Measurements from ENCODE around the gene ALOX12B.
A peak's percentile ranks its signal among the peaks of the same experiment; 100 is the strongest.
"Not testable (repeated sequence)": the region's sequence is repeated elsewhere in the genome, so short reads cannot be mapped to it uniquely, and the experiment has no call there.

The ALOX12B gene

DNA sequence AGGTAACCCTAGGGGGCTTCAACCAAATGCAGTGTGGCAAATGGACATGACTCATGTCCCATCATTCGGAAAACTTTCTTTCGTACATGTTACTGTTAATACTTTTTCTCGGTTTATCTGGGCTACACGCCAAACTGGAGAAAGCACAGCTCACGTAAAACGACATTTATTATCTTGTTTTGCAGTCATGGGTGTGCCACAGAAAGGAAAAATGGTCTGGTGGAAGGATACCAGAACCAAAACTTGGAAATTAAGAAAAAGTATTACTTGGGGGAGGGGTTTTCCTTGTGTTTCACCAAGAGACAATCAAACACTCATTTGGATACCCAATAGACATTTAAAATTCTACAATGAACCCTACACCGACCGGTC, 25.1 kb downstream of the ALOX12B start:
- no peak overlapping the region for H3K4me3 ChIP-seq (ENCODE audit: low read depth, low read length)
- TF ChIP-seq CTCF (IDR thresholded peaks at IDR 0.05; ENCODE audit: low read depth, low read length), result no peak

GRCh38 chr17:8061851-8062250, 25.7 kb downstream of the ALOX12B start:
- H3K4me3 ChIP-seq (ENCODE audit: low read depth, low read length), result not testable (repeated sequence)

DNA sequence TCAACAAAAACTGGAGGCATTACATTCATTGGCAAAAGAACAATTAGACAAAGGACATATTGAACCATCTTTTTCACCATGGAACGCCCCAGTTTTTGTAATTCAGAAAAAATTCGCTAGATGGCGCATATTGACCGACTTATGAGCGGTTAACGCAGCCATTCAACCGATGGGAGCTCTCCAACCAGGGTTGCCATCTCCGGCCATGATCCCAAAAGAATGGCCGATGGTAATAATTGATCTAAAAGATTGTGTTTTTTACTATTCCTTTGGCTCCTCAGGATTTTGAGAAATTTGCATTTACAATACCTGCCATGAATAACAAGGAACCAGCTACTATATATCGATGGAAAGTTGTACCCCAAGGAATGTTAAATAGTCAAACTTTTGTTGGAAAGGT, 27.2 kb downstream of the ALOX12B start:
- peak; percentile 55 for TF ChIP-seq CTCF (IDR thresholded peaks at IDR 0.05; ENCODE audit: low read depth, low read length)
- no peak overlapping the region for H3K4me3 ChIP-seq (ENCODE audit: low read depth, low read length)

- H3K4me3 ChIP-seq (ENCODE audit: low read depth, low read length), result no peak overlapping the region
- TF ChIP-seq CTCF (IDR thresholded peaks at IDR 0.05; ENCODE audit: low read depth, low read length), result no peak
Measured at GRCh38 chr17:8059131-8059530, 28.4 kb downstream of the ALOX12B start.

- no peak overlapping the region for H3K4me3 ChIP-seq (ENCODE audit: low read depth, low read length)
- peak; percentile 61 for TF ChIP-seq CTCF (IDR thresholded peaks at IDR 0.05; ENCODE audit: low read depth, low read length)
Measured at GRCh38 chr17:8057691-8058114, 29.8 kb downstream of the ALOX12B start.

DNA sequence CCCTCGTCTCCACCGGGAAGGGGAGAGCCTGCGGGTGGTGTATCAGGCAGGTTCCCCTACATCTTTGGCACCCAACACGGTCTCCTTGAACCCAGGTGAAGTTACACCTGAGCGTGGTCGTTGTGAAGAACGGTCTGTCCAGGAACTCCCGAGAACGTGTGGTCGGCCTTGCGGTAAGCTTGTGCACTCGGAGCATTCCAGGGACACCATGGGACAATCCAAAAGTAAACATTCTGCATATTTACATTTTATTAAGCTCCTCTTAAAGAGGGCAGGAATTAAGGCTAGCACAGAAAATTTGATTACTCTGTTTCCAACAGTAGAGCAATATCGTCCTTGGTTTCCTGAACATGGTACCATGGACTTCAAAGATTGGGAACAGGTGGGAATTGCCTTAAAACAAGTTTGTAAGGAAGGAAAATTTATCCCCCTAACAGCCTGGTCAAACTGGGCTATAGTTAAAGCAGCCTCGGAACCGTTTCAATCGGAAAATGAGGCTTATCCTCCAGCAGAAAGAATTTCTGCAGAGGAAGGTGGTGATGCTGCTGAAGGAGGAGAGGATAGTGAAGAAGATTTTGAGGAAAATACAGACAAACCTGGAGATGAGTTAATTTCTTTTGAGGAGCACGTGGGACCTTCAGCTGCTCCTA, 30.4 kb downstream of the ALOX12B start:
- no peak for TF ChIP-seq CTCF (IDR thresholded peaks at IDR 0.05; ENCODE audit: low read depth, low read length)
- H3K4me3 ChIP-seq (ENCODE audit: low read depth, low read length), result no peak overlapping the region

- TF ChIP-seq CTCF (IDR thresholded peaks at IDR 0.05; ENCODE audit: low read depth, low read length), result no peak
- no peak overlapping the region for H3K4me3 ChIP-seq (ENCODE audit: low read depth, low read length)
Measured at GRCh38 chr17:8056232-8056975, 31.1 kb downstream of the ALOX12B start.

Data from WI38 (cell line).